Stimulated activated effector memory CD8-positive, alpha-beta T cell treated with anti-CD3 and anti-CD28 coated beads, Interleukin-12 subunit alpha, Interleukin-12 subunit beta, amount 100 ng/mL, for 72 hours (primary cell): ENCODE data around the gene PET117.
"Not testable (repeated sequence)": the region's sequence is repeated elsewhere in the genome, so short reads cannot be mapped to it uniquely, and the experiment has no call there.

Source experiments
- ATAC-seq: fragments of 150-1000 bp; cut with Tn5 transposase; 2 replicates; pipeline ENCODE4 v1.10.0; 2021
- DNase-seq, 2 donors: peaks; one replicate each; pipeline ENCODE4 v3.0.0; 2021 to 2022; ENCODE audit warnings: low spot score in 2 of 2
- H3K27ac Mint-ChIP-seq: one replicate; pipeline ENCODE4 v1.8.0; 2022; ENCODE audit warnings: mild to moderate bottlenecking, mixed read lengths
- H3K36me3 Mint-ChIP-seq: one replicate; pipeline ENCODE4 v1.8.0; 2022; ENCODE audit warnings: mild to moderate bottlenecking, mixed read lengths
- H3K4me1 Mint-ChIP-seq: one replicate; pipeline ENCODE4 v1.8.0; 2022; ENCODE audit warnings: mixed read lengths
- H3K4me3 Mint-ChIP-seq: one replicate; pipeline ENCODE4 v1.8.0; 2022; ENCODE audit warnings: mild to moderate bottlenecking, mixed read lengths
- H3K9me3 Mint-ChIP-seq: one replicate; pipeline ENCODE4 v1.8.0; 2022; ENCODE audit warnings: mixed read lengths

The PET117 gene

GRCh38 chr20:18137412-18138265 lies at the start of gene PET117, which contains the start of gene KAT14:
Gene PET117, plus strand, starts transcription at chr20:18137863. Its CDS starts 93 bp downstream, at chr20:18137956.
Gene KAT14, plus strand, starts transcription at chr20:18137863. Its CDS starts 4,798 bp downstream, at chr20:18142661.
- Mint-ChIP-seq H3K9me3 (no peaks in the 10 kb centered on the region), H3K36me3 (peaks cover 22% of the 10 kb centered on the region), H3K27ac (peak within 1 kb of the TSS; percentile 94), H3K4me1 (peaks cover 18% of the 10 kb centered on the region), H3K4me3 (peak within 1 kb of the TSS; percentile 67)
- ATAC-seq (peak; percentile 93), DNase-seq (peak; percentile 95 to 97)

GRCh38 chr20:18088298-18088697 lies 49.4 kb upstream of the PET117 start:
- not testable (repeated sequence) for DNase-seq, H3K9me3 Mint-ChIP-seq, H3K4me1 Mint-ChIP-seq, H3K4me3 Mint-ChIP-seq, H3K27ac Mint-ChIP-seq, H3K36me3 Mint-ChIP-seq, ATAC-seq

- H3K27ac Mint-ChIP-seq, H3K36me3 Mint-ChIP-seq, H3K4me1 Mint-ChIP-seq, ATAC-seq, DNase-seq, H3K9me3 Mint-ChIP-seq, H3K4me3 Mint-ChIP-seq: not testable (repeated sequence)
Measured at GRCh38 chr20:18088841-18089240, 48.8 kb upstream of the PET117 start.

GRCh38 chr20:18090044-18090443 lies 47.6 kb upstream of the PET117 start:
- Mint-ChIP-seq H3K27ac (no peak overlapping the region), H3K36me3 (peaks cover 5% of the 10 kb centered on the region), H3K4me3 (no peak overlapping the region), H3K9me3 (no peaks in the 10 kb centered on the region), H3K4me1 (no peaks in the 10 kb centered on the region)
- DNase-seq (no peak), ATAC-seq (no peak)

GRCh38 chr20:18090477-18090876 lies 47.2 kb upstream of the PET117 start:
- H3K9me3 Mint-ChIP-seq, result no peaks in the 10 kb centered on the region
- DNase-seq, result no peak
- H3K27ac Mint-ChIP-seq, result no peak overlapping the region
- no peak for ATAC-seq
- no peaks in the 10 kb centered on the region for H3K4me1 Mint-ChIP-seq
- H3K4me3 Mint-ChIP-seq, result no peak overlapping the region
- H3K36me3 Mint-ChIP-seq, result peaks cover 5% of the 10 kb centered on the region

GRCh38 chr20:18091623-18092022 lies 46.0 kb upstream of the PET117 start:
- Mint-ChIP-seq H3K4me1 (no peaks in the 10 kb centered on the region), H3K9me3 (no peaks in the 10 kb centered on the region), H3K4me3 (no peak overlapping the region), H3K36me3 (peaks cover 5% of the 10 kb centered on the region), H3K27ac (no peak overlapping the region)
- DNase-seq, result no peak
- ATAC-seq, result no peak

GRCh38 chr20:18092890-18093289 lies 44.8 kb upstream of the PET117 start:
- Mint-ChIP-seq H3K36me3 (peaks cover 5% of the 10 kb centered on the region), H3K4me3 (no peak overlapping the region), H3K27ac (no peak overlapping the region), H3K4me1 (no peaks in the 10 kb centered on the region), H3K9me3 (no peaks in the 10 kb centered on the region)
- no peak for DNase-seq
- no peak for ATAC-seq

- DNase-seq, result no peak
- no peak overlapping the region for H3K4me3 Mint-ChIP-seq
Measured at GRCh38 chr20:18093388-18093787, 44.3 kb upstream of the PET117 start.

GRCh38 chr20:18094191-18094590 lies 43.5 kb upstream of the PET117 start:
- no peak overlapping the region for H3K4me3 Mint-ChIP-seq
- no peaks in the 10 kb centered on the region for H3K4me1 Mint-ChIP-seq
- no peak for ATAC-seq
- DNase-seq, result no peak
- H3K27ac Mint-ChIP-seq, result no peak overlapping the region
- H3K9me3 Mint-ChIP-seq, result no peaks in the 10 kb centered on the region
- no peaks in the 10 kb centered on the region for H3K36me3 Mint-ChIP-seq

More at GRCh38 chr20:18093388-18093787, 44.3 kb upstream of the PET117 start:
- Mint-ChIP-seq H3K9me3 (no peaks in the 10 kb centered on the region), H3K4me1 (no peaks in the 10 kb centered on the region), H3K36me3 (peaks cover 5% of the 10 kb centered on the region), H3K27ac (no peak overlapping the region)
- no peak for ATAC-seq

- DNase-seq, H3K4me1 Mint-ChIP-seq, H3K36me3 Mint-ChIP-seq, H3K4me3 Mint-ChIP-seq, ATAC-seq, H3K27ac Mint-ChIP-seq, H3K9me3 Mint-ChIP-seq: not testable (repeated sequence)
Measured at GRCh38 chr20:18100569-18100968, 37.1 kb upstream of the PET117 start.

GRCh38 chr20:18101125-18101810 lies 36.4 kb upstream of the PET117 start:
- no peaks in the 10 kb centered on the region for H3K36me3 Mint-ChIP-seq
- no peak overlapping the region for H3K4me3 Mint-ChIP-seq
- no peak overlapping the region for H3K27ac Mint-ChIP-seq
- H3K9me3 Mint-ChIP-seq, result no peaks in the 10 kb centered on the region
- DNase-seq (peak in 1 of 2 donors; percentile 18), ATAC-seq (no peak)
- H3K4me1 Mint-ChIP-seq, result no peaks in the 10 kb centered on the region

GRCh38 chr20:18103497-18103896 lies 34.2 kb upstream of the PET117 start:
- Mint-ChIP-seq H3K4me3 (no peak overlapping the region), H3K27ac (no peak overlapping the region), H3K36me3 (no peaks in the 10 kb centered on the region), H3K4me1 (no peaks in the 10 kb centered on the region), H3K9me3 (no peaks in the 10 kb centered on the region)
- DNase-seq, result peak in 1 of 2 donors; percentile 6
- ATAC-seq, result no peak

GRCh38 chr20:18108326-18108725 lies 29.3 kb upstream of the PET117 start:
- ATAC-seq (no peak), DNase-seq (no peak)
- no peak overlapping the region for H3K27ac Mint-ChIP-seq
- H3K9me3 Mint-ChIP-seq, result no peaks in the 10 kb centered on the region
- H3K4me3 Mint-ChIP-seq, result no peak overlapping the region
- no peaks in the 10 kb centered on the region for H3K36me3 Mint-ChIP-seq
- H3K4me1 Mint-ChIP-seq, result no peaks in the 10 kb centered on the region

- not testable (repeated sequence) for H3K4me3 Mint-ChIP-seq, DNase-seq, H3K27ac Mint-ChIP-seq, H3K36me3 Mint-ChIP-seq, H3K9me3 Mint-ChIP-seq, H3K4me1 Mint-ChIP-seq
- peak; percentile 58 for ATAC-seq
Measured at GRCh38 chr20:18128574-18128973, 9.1 kb upstream of the PET117 start.

GRCh38 chr20:18132663-18133062 lies 5.0 kb upstream of the PET117 start:
- Mint-ChIP-seq H3K4me1 (peaks cover 6% of the 10 kb centered on the region), H3K9me3 (peaks cover 4% of the 10 kb centered on the region), H3K27ac (no peak overlapping the region), H3K4me3 (no peak overlapping the region), H3K36me3 (peaks cover 13% of the 10 kb centered on the region)
- no peak for DNase-seq
- no peak for ATAC-seq

GRCh38 chr20:18133962-18134361 lies 3.7 kb upstream of the PET117 start:
- Mint-ChIP-seq H3K4me1 (peaks cover 6% of the 10 kb centered on the region), H3K4me3 (no peak overlapping the region), H3K36me3 (peaks cover 14% of the 10 kb centered on the region), H3K27ac (no peak overlapping the region), H3K9me3 (peaks cover 4% of the 10 kb centered on the region)
- DNase-seq (peak in 1 of 2 donors; percentile 55), ATAC-seq (no peak)
